KMS-11 (cell line): ENCODE results near the gene SKAP1.

ENCODE experiments used
- H2AFZ ChIP-seq: fragments of 200-600 bp; sonication (generic); 2 replicates; pipeline ENCODE4 v1.6.1; 2016; ENCODE audit warnings: antibody characterized with exemption, mixed run types, low read depth
- H3K27ac ChIP-seq: fragments of 200-600 bp; sonication (generic); 2 replicates; pipeline ENCODE4 v1.6.1; 2016; ENCODE audit warnings: mild to moderate bottlenecking, mixed run types
- H3K27me3 ChIP-seq: fragments of 200-600 bp; sonication (generic); 2 replicates; pipeline ENCODE4 v1.6.1; 2017; ENCODE audit warnings: mild to moderate bottlenecking, low read depth, mixed run types, moderate library complexity; ENCODE audit not compliant: insufficient read depth
- H3K36me3 ChIP-seq: fragments of 200-600 bp; sonication (generic); 2 replicates; pipeline ENCODE4 v1.6.1; 2017; ENCODE audit warnings: mild to moderate bottlenecking, mixed run types; ENCODE audit not compliant: insufficient read depth
- H3K4me1 ChIP-seq: fragments of 200-600 bp; sonication (generic); 2 replicates; pipeline ENCODE4 v1.6.1; 2016; ENCODE audit warnings: mild to moderate bottlenecking, low read depth, mixed run types; ENCODE audit not compliant: poor library complexity, severe bottlenecking
- H3K4me2 ChIP-seq: fragments of 200-600 bp; sonication (generic); 2 replicates; pipeline ENCODE4 v1.7.0; 2016; ENCODE audit warnings: mild to moderate bottlenecking, mixed run types
- H3K4me3 ChIP-seq: fragments of 200-600 bp; sonication (generic); IDR thresholded peaks from 2 replicates; pipeline ENCODE4 v1.6.1; 2017; ENCODE audit warnings: low read depth, low read length, mixed read lengths; ENCODE audit not compliant: insufficient read depth
- H3K79me2 ChIP-seq: fragments of 200-600 bp; sonication (generic); 2 replicates; pipeline ENCODE4 v1.6.1; 2016; ENCODE audit warnings: low read depth, mixed run types; ENCODE audit not compliant: insufficient read depth
- H3K9ac ChIP-seq: fragments of 200-600 bp; sonication (generic); 2 replicates; pipeline ENCODE4 v1.6.1; 2016; ENCODE audit warnings: mild to moderate bottlenecking, mixed run types
- H4K20me1 ChIP-seq: fragments of 200-600 bp; sonication (generic); 2 replicates; pipeline ENCODE4 v1.6.1; 2016; ENCODE audit warnings: mild to moderate bottlenecking, mixed run types; ENCODE audit not compliant: insufficient read depth
- TF ChIP-seq, protein P1 (sequence below): fragments of 200-600 bp; sonication (generic); conservative IDR thresholded peaks from 2 replicates; pipeline ENCODE4 v1.6.1; 2017; ENCODE audit warnings: low read depth, mild to moderate bottlenecking, antibody characterized with exemption, low read length, moderate library complexity, mixed read lengths

Gene SKAP1

GRCh38 chr17:48152289-48152688 lies 277.7 kb downstream of the SKAP1 start:
- TF ChIP-seq, protein P1, sequence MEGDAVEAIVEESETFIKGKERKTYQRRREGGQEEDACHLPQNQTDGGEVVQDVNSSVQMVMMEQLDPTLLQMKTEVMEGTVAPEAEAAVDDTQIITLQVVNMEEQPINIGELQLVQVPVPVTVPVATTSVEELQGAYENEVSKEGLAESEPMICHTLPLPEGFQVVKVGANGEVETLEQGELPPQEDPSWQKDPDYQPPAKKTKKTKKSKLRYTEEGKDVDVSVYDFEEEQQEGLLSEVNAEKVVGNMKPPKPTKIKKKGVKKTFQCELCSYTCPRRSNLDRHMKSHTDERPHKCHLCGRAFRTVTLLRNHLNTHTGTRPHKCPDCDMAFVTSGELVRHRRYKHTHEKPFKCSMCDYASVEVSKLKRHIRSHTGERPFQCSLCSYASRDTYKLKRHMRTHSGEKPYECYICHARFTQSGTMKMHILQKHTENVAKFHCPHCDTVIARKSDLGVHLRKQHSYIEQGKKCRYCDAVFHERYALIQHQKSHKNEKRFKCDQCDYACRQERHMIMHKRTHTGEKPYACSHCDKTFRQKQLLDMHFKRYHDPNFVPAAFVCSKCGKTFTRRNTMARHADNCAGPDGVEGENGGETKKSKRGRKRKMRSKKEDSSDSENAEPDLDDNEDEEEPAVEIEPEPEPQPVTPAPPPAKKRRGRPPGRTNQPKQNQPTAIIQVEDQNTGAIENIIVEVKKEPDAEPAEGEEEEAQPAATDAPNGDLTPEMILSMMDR = no peak
- no peak overlapping the region for H3K27ac ChIP-seq
- H3K4me2 ChIP-seq = no peak overlapping the region
- no peak overlapping the region for H3K4me3 ChIP-seq
- H3K9ac ChIP-seq = no peak overlapping the region
- H3K27me3 ChIP-seq = no peaks in the 10 kb centered on the region
- no peaks in the 10 kb centered on the region for H4K20me1 ChIP-seq
- H2AFZ ChIP-seq = no peak overlapping the region
- no peaks in the 10 kb centered on the region for H3K79me2 ChIP-seq
- H3K36me3 ChIP-seq = no peaks in the 10 kb centered on the region
- no peaks in the 10 kb centered on the region for H3K4me1 ChIP-seq

DNA sequence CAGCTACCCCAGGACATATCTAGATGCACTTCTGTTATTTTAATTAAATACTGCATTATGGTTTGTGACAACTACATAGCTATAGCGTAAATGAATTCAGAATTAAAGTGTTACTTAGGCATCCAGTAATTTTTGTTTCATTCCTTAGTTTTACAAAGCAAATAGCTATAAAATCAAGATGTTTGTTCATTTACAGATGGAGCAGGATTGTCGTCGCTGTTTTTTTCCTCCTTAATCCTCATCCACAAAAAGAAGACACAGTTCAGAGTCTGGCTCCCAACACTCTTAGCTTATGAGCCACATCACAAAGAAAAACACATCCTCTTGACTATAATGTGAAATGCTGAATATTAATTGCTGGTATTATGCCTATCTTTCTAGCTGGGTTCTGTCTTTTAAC lies 278.8 kb downstream of the SKAP1 start:
- H3K4me1 ChIP-seq = no peaks in the 10 kb centered on the region
- H2AFZ ChIP-seq = no peak overlapping the region
- no peaks in the 10 kb centered on the region for H4K20me1 ChIP-seq
- H3K9ac ChIP-seq = no peak overlapping the region
- H3K79me2 ChIP-seq = no peaks in the 10 kb centered on the region
- H3K27ac ChIP-seq = no peak overlapping the region
- H3K4me3 ChIP-seq = no peak overlapping the region
- H3K27me3 ChIP-seq = no peaks in the 10 kb centered on the region
- H3K36me3 ChIP-seq = no peaks in the 10 kb centered on the region
- TF ChIP-seq, protein P1 = no peak
- H3K4me2 ChIP-seq = no peak overlapping the region

DNA sequence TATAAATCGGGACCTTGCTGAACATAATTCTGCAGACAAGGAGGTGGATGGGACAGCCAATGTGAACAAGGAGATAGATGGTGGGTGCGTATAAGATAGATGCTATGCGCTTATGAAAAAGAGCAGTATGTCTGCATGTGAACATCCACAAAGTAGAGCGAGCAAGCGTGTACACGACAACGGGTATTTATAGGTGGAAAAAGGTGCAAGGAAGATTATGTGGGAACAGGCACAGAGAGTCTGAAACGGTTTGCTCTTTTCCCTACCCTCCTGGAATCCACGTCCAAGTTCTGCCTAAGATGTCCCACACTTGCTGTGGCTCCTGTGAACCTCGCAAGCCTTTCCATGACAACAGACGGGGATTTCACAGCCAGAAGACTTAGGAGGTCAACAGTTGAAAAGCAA lies 279.4 kb downstream of the SKAP1 start:
- Histone ChIP-seq H3K27ac (no peak overlapping the region), H3K4me1 (peaks cover 3% of the 10 kb centered on the region), H3K27me3 (no peaks in the 10 kb centered on the region), H3K36me3 (no peaks in the 10 kb centered on the region), H3K79me2 (no peaks in the 10 kb centered on the region), H3K4me2 (no peak overlapping the region), H4K20me1 (no peaks in the 10 kb centered on the region), H3K9ac (no peak overlapping the region), H3K4me3 (no peak overlapping the region), H2AFZ (no peak overlapping the region)
- TF ChIP-seq, protein P1 = no peak

DNA sequence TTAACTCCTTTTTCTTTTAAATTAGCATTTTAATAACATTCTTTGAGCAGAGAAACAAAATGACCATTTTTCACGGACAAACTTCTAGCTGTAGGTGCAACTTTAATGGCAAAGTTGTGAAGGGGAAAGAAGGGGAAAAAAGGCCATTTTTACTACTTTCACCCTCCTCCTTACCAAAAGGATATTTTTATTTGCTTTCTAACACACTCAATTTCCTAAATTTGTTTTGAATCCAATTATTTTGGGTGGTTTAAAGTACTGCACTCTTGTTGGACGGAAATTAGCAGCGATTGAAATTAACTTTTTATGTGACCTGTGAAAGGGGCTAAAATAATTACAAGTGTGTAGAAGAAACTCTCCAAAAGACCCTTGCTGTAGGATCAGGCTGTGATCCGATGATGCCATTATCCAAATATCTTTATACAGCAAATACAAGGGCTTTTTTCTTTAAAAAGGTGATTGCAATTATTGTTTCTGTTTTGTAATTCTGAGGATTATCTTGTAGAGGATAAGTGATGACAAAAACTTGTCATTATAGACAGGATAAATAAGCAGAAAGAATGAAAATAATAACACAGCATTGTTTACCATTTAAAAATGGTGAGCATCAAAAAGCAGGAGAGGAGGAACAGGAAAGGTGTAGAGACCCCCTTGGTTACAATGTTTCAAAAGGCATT lies 280.1 kb downstream of the SKAP1 start:
- TF ChIP-seq, protein P1 = no peak
- no peak overlapping the region for H2AFZ ChIP-seq
- no peaks in the 10 kb centered on the region for H3K79me2 ChIP-seq
- no peak overlapping the region for H3K4me2 ChIP-seq
- H3K27me3 ChIP-seq = no peaks in the 10 kb centered on the region
- no peak overlapping the region for H3K9ac ChIP-seq
- no peak overlapping the region for H3K27ac ChIP-seq
- H3K36me3 ChIP-seq = no peaks in the 10 kb centered on the region
- H3K4me3 ChIP-seq = no peak overlapping the region
- peaks cover 6% of the 10 kb centered on the region for H3K4me1 ChIP-seq
- no peaks in the 10 kb centered on the region for H4K20me1 ChIP-seq
